HFFc6 (cell line): ENCODE data around the gene GLI3. TPM values are rescaled to one million over a fixed set of nuclear protein-coding genes. Genes with fewer than 3 reads are reported as not detected.
A peak's percentile ranks its signal among the peaks of the same experiment; 100 is the strongest.

ENCODE experiments used
- DNase-seq: peaks from one replicate; pipeline ENCODE4 v3.0.0-alpha.2; 2018
- H3K27ac Mint-ChIP-seq: 2 replicates; pipeline ENCODE4 v1.8.0; 2020; ENCODE audit warnings: mild to moderate bottlenecking, mixed read lengths
- H3K27me3 Mint-ChIP-seq: 2 replicates; pipeline ENCODE4 v1.8.0; 2021; ENCODE audit warnings: mild to moderate bottlenecking, moderate library complexity, mixed read lengths; ENCODE audit not compliant: insufficient read depth
- H3K36me3 Mint-ChIP-seq: 2 replicates; pipeline ENCODE4 v1.8.0; 2021; ENCODE audit warnings: low read depth, mixed read lengths
- H3K4me1 Mint-ChIP-seq: 2 replicates; pipeline ENCODE4 v1.8.0; 2020; ENCODE audit warnings: low read depth, mixed read lengths
- H3K4me3 Mint-ChIP-seq: 2 replicates; pipeline ENCODE4 v1.8.0; 2020; ENCODE audit warnings: mild to moderate bottlenecking, moderate library complexity, mixed read lengths
- H3K9me3 Mint-ChIP-seq: 2 replicates; pipeline ENCODE4 v1.8.0; 2020; ENCODE audit warnings: mild to moderate bottlenecking, mixed read lengths
- total RNA-seq, 6 experiments: library from RNA; stranded (reverse); fragmentation: NEBNext Ultra II Directional; extraction: Animal tissue kit (Norgen Biotek cat#: 25700); gene quantifications; 2 replicates in 1 of 6; 3 replicates in 5 of 6; pipeline ENCODE4 v1.2.3, GENCODE V29; 2021
- TF ChIP-seq, protein P1 (sequence below): fragments of 200-600 bp; sonication (generic); IDR thresholded peaks from 2 replicates; pipeline ENCODE4 v1.5.0; 2021; ENCODE audit warnings: antibody characterized with exemption, mild to moderate bottlenecking

The GLI3 gene
- total RNA-seq, 6 experiments from 2014 or later = 12.5 to 23.0 (median 21.7) TPM

- no peak overlapping the region for H3K27ac Mint-ChIP-seq
- H3K36me3 Mint-ChIP-seq = no peaks in the 10 kb centered on the region
- H3K27me3 Mint-ChIP-seq = no peaks in the 10 kb centered on the region
- H3K4me3 Mint-ChIP-seq = no peak overlapping the region
- DNase-seq = no peak
- TF ChIP-seq, protein P1, sequence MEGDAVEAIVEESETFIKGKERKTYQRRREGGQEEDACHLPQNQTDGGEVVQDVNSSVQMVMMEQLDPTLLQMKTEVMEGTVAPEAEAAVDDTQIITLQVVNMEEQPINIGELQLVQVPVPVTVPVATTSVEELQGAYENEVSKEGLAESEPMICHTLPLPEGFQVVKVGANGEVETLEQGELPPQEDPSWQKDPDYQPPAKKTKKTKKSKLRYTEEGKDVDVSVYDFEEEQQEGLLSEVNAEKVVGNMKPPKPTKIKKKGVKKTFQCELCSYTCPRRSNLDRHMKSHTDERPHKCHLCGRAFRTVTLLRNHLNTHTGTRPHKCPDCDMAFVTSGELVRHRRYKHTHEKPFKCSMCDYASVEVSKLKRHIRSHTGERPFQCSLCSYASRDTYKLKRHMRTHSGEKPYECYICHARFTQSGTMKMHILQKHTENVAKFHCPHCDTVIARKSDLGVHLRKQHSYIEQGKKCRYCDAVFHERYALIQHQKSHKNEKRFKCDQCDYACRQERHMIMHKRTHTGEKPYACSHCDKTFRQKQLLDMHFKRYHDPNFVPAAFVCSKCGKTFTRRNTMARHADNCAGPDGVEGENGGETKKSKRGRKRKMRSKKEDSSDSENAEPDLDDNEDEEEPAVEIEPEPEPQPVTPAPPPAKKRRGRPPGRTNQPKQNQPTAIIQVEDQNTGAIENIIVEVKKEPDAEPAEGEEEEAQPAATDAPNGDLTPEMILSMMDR = no peak
- peaks cover 9% of the 10 kb centered on the region for H3K4me1 Mint-ChIP-seq
- H3K9me3 Mint-ChIP-seq = no peaks in the 10 kb centered on the region
Measured at GRCh38 chr7:42226354-42226941, 10.6 kb downstream of the GLI3 start.

DNA sequence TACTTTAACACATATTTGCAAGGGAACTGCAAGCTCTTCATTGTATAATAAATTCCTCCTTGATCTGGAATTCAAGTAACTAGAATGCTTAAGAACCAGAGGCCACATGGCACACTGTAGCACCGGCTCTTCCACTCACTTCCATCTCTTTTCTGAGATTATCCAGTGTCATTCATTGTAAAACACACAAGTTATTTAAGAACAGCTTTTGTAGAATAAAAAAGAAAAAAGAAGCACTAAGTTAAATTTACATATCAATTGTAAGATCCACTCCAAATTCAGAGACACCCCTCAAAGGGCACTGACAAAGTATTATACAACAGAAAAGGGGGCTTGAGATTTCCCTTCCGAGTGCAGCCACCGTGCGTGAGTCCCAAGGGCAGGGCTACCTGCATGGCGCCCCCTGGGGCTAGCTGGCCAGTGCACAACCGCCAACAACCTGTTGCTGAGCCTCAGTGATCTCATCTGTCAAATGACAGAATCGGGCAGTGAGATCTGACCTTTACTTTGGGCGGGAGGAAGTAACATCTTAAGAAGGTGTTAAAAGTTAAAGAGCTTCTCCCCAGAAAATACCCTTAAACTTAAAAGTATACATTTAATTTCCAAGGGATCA lies 12.5 kb downstream of the GLI3 start:
- Mint-ChIP-seq H3K27me3 (no peaks in the 10 kb centered on the region), H3K36me3 (no peaks in the 10 kb centered on the region), H3K4me1 (0 out of 2 replicates have a peak, but pooled peaks cover 5% of the 10 kb centered on the region), H3K9me3 (no peaks in the 10 kb centered on the region), H3K27ac (no peak overlapping the region), H3K4me3 (no peak overlapping the region)
- TF ChIP-seq, protein P1 = peak; percentile 34; the same call in 1 of the 2 replicates
- no peak for DNase-seq

- Mint-ChIP-seq H3K36me3 (peaks cover 4% of the 10 kb centered on the region; the same call in 1 of the 2 replicates), H3K27ac (no peak overlapping the region), H3K9me3 (no peaks in the 10 kb centered on the region), H3K4me1 (peaks cover 14% of the 10 kb centered on the region; the same call in 1 of the 2 replicates), H3K4me3 (no peak overlapping the region), H3K27me3 (no peaks in the 10 kb centered on the region)
- DNase-seq = no peak
- TF ChIP-seq, protein P1 = no peak
Measured at GRCh38 chr7:42222891-42223290, 14.1 kb downstream of the GLI3 start.

DNA sequence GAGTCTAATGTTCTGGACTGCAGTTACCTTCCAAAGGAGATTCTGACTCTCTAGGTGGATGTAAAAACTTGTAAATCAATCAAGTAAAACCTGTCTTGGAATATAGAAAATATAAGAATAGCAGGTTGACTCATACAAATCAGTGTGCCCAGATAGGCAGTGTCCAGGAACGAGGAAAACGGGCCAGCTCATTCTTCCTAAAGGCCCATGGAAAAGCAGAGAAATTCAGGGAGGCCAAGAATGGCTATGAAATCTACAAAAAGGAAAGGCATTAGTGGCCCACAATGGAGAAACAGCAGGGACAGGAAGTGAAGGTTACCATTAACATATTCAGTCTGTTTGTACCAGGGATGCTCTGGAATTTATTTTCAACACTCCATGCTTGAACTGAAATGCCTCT lies 14.9 kb downstream of the GLI3 start:
- TF ChIP-seq, protein P1 = no peak
- H3K27me3 Mint-ChIP-seq = no peaks in the 10 kb centered on the region; the same call in 1 of the 2 replicates
- H3K36me3 Mint-ChIP-seq = peaks cover 6% of the 10 kb centered on the region; the same call in 1 of the 2 replicates
- no peak for DNase-seq
- no peaks in the 10 kb centered on the region for H3K9me3 Mint-ChIP-seq
- H3K4me1 Mint-ChIP-seq = peaks cover 16% of the 10 kb centered on the region; the same call in 1 of the 2 replicates
- no peak overlapping the region for H3K27ac Mint-ChIP-seq
- H3K4me3 Mint-ChIP-seq = no peak overlapping the region

- TF ChIP-seq, protein P1 = no peak
- peaks cover 6% of the 10 kb centered on the region; the same call in 1 of the 2 replicates for H3K36me3 Mint-ChIP-seq
- no peak overlapping the region for H3K4me3 Mint-ChIP-seq
- DNase-seq = no peak
- H3K27me3 Mint-ChIP-seq = no peaks in the 10 kb centered on the region; the same call in 1 of the 2 replicates
- H3K27ac Mint-ChIP-seq = no peak overlapping the region
- H3K4me1 Mint-ChIP-seq = peaks cover 16% of the 10 kb centered on the region; the same call in 1 of the 2 replicates
- H3K9me3 Mint-ChIP-seq = no peaks in the 10 kb centered on the region
Measured at GRCh38 chr7:42221304-42221703, 15.7 kb downstream of the GLI3 start.
